Activated effector memory CD4-positive, alpha-beta T cell treated with Interleukin-2 at 50 U/mL for 16 hours (primary cell): Measurements from ENCODE around the gene LRRC8E.
"Not testable (repeated sequence)": the region's sequence is repeated elsewhere in the genome, so short reads cannot be mapped to it uniquely, and the experiment has no call there.

Source experiments
- DNase-seq: peaks from one replicate; pipeline ENCODE4 v3.0.0-alpha.2; 2020

LRRC8E gene

GRCh38 chr19:7855426-7856108 is 32.7 kb upstream of the LRRC8E start:
- DNase-seq = no peak

- DNase-seq = no peak
Measured at GRCh38 chr19:7856109-7856591, 32.2 kb upstream of the LRRC8E start.

GRCh38 chr19:7856679-7857663 is 31.3 kb upstream of the LRRC8E start:
- DNase-seq = no peak

DNA sequence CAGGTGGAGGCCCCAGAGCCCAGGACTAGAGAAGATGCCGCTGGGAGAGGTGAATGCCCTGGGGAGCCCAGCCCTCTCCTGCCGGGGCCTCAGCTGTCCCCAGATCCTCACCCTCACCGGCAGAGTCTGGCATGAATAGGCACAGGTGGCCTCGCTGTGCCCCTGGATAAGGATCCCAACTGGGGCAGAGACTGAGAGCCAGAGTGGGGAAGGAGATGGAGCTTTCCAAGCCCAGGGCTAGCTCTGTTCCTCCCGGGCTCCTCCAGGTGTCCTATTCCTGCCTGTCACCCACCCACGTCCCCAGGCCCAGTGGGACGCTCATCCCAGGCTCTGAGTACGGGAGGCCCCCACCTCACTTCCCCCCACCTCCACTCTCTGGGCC is 30.6 kb upstream of the LRRC8E start:
- no peak for DNase-seq

DNA sequence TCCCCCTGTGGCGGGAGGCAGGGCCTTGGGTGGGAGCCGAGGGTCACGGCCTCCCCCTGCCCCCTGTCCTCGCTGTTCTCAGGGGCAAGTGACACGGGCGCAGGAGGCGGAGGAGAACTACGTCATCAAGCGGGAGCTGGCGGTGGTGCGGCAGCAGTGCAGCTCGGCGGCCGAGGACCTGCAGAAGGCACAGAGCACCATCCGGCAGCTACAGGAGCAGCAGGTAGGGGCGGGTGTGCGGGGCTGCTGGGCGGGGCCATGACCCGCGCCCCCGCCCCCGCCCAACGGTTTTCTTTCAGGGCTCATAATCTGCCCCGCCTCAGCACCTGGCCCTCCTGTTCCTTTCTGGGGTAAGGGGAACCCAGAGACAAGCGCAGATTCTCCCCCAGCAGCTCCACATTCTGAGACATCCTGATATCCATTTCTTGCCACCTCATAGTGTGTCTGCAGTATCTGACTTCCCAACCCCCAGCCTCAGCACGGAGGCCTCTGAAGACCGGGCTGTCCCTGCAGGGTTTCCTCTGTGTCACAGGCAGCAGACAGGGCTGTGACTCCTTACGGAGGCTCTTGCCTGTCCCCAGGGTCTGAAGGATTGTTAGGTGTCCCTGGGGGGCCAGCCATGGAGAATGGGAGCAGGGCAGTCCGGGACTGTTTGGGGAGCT is 30.1 kb upstream of the LRRC8E start:
- no peak for DNase-seq

DNA sequence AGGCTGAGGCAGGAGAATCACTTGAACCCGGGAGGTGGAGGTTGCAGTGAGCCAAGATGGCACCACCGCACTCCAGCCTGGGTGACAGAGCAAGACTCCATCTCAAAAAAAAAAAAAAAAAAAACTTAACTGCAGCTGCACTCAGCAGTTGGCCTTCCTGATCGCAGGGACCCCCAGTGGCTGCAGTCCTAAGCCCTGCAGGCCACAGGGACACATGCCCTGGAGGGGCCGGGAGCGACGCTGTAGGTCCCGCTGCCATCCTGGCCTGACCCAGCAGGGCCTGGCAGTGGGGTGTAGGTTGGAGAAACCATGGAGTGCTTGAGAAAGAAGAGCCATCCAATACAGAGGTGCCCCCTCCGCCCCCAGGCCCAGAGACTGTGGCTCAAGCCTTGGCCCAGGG is 29.2 kb upstream of the LRRC8E start:
- not testable (repeated sequence) for DNase-seq

DNA sequence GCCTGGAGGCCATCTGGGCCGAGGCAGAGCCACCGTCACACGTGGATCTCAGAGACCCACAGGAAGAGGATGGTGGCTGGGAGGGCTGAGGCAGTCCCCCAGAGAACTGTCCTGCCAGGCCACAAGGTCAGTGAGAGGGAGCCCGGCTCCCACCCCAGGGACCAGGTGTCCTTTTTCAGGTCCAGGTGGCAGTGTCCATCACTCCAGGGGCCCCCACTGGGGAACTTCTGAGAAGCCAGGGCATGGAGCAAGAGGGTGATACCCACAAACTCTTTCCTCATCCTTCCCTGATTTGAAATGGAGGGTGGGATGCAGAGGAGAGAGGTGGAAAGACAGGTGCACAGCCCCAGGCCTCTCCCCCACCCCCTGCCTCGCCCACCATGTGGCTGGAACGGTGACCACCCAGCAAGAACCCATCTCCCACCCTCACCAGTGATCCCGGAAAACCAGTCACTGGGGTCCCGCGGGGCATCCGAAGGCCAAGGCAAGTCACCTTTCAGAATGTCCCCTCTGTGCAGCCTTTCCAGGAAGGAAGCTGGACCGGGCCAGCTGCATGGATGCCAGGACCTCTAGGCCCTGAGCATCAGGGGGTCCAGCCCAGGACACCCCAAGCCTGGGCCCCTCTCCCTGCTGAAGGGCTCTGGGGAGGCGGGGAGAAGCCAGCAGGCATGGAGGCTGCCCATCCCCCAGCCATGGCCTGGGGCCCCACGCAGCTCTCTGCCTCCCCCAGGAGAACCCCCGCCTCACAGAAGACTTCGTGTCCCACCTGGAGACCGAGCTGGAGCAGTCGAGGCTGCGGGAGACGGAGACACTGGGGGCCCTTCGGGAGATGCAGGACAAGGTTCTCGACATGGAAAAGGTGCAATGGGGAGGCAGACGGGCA is 28.2 kb upstream of the LRRC8E start:
- DNase-seq = no peak

DNA sequence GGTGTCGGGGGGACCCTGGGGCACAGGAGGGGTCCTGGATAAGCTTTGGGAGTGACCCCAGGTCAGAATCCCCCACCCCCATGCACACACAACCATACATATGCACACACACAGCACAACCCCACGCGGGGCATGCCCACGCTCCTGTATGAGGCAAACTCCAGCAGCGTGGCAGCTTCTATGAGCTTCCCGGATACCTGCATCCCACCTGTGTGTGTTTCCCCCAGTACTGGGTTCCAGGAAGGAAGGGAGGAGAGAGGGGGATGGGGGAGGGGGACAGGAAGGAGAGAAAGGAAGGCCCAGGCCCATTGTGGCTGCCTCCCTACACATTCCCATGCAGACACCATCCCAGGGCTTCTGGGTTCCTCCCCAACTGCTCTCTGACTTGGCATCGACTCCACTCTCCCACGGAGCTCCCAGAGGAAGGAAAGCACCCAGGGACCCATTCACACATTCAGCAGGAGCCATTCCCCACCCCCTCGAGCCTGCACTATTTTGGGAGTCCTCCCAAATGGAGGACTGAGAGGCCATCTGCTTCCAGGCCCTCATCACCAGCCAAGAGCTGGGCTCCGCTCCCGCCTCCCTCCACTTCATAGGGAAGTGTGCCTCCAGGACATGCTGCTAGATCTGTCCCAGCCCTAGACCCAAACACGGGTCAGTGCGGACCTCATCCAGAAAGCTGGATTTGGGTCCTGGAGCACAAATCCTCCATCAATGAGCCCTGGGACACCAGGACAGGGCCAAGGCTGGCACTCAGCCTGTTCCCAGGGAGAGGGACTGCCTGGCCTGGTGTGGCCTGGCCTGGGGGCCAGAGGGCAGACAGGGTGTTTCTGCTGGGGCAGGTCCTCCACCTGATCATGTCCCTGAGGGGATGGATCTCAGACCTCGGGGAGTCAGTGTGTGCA is 27.3 kb upstream of the LRRC8E start:
- no peak for DNase-seq

DNA sequence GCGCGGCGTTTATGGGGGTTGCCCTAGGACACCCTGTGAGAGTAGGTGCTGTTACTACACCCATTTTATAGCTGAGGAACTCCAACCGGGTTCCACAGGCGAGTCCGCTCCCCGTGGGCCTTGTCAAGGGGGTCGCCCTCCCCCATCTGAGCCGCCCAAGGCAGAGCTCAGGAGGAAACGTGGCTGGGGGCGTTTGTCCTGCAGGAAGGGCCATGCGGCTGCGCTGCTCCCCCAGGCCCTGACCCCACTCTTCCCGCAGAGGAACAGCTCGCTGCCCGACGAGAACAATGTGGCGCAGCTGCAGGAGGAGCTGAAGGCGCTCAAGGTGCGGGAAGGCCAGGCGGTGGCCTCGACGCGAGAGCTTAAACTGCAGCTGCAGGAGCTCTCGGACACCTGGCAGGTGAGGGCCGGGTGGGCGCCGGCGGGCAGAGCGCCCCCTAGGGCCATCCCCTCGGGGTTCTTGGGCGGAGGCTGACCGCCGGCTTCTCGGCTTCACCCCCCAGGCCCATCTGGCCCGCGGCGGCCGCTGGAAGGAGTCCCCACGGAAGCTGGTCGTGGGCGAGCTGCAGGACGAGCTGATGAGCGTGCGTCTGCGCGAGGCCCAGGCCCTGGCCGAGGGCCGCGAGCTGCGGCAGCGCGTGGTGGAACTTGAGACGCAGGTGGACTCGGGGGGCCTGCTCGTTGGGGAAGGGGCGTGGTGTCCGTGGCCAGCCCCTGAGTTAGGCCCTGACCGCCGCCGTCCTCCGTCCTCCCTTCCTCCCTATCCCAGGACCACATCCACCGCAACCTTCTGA is 26.5 kb upstream of the LRRC8E start:
- no peak for DNase-seq

GRCh38 chr19:7862413-7862951 is 25.8 kb upstream of the LRRC8E start:
- peak; percentile 58 for DNase-seq

DNA sequence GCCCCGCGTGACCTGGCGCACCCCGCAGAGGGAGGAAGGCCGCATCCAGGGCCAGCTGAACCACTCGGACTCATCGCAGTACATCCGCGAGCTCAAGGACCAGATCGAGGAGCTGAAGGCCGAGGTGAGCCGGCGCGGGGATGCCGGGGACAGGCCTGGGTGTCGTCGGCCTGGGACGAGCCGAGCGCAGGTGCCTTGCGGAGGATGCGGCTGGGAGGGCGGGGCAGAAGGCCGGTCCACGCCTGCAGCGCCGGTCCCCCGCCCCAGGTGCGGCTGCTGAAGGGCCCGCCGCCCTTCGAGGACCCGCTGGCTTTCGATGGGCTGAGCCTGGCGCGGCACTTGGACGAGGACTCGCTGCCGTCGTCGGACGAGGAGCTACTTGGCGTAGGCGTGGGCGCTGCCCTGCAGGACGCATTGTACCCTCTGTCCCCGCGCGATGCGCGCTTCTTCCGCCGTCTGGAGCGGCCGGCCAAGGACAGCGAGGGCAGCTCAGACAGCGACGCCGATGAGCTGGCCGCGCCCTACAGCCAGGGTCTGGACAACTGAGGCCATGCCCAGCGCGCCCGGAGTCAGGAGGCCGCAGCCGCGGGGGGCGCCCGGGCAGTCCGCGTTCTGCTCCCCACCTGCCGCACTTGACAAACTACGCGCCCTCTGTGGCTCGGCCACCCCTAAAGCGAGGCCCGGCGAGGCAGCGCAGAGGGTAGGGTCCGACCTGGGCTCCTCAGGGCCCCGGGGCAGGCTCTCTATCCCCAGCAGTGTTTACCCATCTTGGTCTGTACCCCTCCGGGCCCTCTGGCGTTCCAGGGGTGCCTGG is 24.9 kb upstream of the LRRC8E start:
- no peak for DNase-seq

- no peak for DNase-seq
Measured at GRCh38 chr19:7863971-7864689, 24.2 kb upstream of the LRRC8E start.

DNA sequence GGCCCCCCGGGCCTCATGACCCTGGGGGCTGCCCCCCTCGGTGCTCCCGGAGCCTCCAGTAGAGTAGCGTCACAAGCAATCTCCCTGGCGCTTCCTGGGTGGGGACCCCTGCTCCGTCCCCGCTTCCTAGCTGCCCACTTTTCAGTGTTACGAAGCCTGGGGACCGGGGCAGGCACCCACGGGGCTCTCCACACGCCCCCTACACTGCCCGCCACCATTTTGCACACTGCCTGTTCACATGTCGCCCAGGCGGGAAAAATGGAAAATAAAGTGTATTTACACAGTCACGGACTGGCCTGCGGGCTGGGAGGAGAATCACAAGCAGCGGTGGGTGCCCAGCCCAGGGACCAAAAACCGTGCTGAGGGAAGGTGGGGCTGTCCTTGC is 23.6 kb upstream of the LRRC8E start:
- DNase-seq = no peak

- no peak for DNase-seq
Measured at GRCh38 chr19:7865262-7865911, 22.9 kb upstream of the LRRC8E start.

- no peak for DNase-seq
Measured at GRCh38 chr19:7866399-7867091, 21.8 kb upstream of the LRRC8E start.

DNA sequence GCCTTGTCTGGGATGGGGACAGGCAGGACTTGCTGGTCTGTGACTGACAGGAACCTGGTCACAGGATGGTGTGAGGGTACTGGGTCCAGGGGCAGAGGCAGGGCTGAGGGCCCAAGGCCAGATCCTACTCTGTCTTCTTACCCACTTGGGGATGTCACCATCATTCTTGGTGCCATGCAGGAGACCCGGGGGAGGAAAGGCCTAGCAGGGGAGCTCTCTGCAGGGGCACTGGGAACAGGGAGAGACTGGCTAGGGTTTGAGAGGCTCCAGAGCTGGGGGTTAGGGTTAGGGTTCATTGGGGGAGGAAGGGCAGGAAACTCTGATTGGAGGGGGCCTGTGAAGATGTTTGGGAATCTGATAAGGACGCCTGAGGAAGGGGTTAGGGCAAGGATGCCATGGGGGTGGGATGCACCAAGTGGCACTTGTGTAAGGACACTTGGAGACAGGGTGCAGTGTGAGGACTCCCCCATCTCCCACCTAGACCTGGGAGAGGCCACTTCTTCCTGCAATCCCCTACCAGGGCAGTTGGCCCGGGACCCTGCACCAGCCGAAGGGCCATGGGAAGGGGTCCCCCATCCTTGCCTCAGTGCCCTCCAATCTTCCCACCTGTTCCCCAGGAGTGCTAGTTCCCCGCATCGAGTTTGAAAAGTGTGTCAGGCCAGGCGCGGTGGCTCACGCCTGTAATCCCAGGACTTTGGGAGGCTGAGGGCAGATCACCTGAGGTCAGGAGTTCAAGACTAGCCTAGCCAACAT is 21.0 kb upstream of the LRRC8E start:
- no peak for DNase-seq

DNA sequence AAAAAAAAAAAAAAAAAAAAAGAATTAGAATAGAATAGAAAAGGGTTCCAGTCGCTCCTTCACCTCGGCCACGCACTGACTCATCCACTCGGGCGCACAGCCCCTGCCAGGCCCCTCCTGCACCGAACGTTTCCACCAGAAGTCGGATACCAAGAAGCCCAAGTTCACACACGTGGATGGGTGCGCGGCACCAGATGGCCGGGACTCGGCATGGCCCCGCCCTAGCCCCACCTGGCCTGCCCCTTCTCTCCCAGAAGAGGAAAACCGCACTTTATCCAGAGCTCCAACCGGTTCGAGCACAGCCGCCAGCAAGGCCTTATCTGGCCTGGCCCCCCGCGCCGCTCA is 20.0 kb upstream of the LRRC8E start:
- no peak for DNase-seq
